ENCODE measurements around the gene DDX4. TPM values are rescaled to one million over a fixed set of nuclear protein-coding genes. Genes with fewer than 3 reads are reported as not detected.
"Not testable (repeated sequence)": the region's sequence is repeated elsewhere in the genome, so short reads cannot be mapped to it uniquely, and the experiment has no call there.

Gene DDX4
- polyA plus RNA-seq, 1 experiment = not detected

GRCh38 chr5:55714339-55714738 is 23.5 kb upstream of the DDX4 start:
- ChIA-PET POLR2A (no interaction called here), CTCF (interaction anchor here (0.7 kb wide), 1 partner anchor 135 kb away, joined by 3 read pairs; no protein-coding TSS in a partner anchor)
- Histone ChIP-seq H3K4me3 (ENCODE audit: low read depth, low read length) (no peak overlapping the region), H3K27me3 (ENCODE audit: control insufficient read depth, insufficient read depth, low read length) (no peaks in the 10 kb centered on the region), H3K36me3 (ENCODE audit: control insufficient read depth, insufficient read depth, low read length) (no peaks in the 10 kb centered on the region)
- DNase-seq (ENCODE audit: low read depth) = no peak
- TF ChIP-seq, protein P1, sequence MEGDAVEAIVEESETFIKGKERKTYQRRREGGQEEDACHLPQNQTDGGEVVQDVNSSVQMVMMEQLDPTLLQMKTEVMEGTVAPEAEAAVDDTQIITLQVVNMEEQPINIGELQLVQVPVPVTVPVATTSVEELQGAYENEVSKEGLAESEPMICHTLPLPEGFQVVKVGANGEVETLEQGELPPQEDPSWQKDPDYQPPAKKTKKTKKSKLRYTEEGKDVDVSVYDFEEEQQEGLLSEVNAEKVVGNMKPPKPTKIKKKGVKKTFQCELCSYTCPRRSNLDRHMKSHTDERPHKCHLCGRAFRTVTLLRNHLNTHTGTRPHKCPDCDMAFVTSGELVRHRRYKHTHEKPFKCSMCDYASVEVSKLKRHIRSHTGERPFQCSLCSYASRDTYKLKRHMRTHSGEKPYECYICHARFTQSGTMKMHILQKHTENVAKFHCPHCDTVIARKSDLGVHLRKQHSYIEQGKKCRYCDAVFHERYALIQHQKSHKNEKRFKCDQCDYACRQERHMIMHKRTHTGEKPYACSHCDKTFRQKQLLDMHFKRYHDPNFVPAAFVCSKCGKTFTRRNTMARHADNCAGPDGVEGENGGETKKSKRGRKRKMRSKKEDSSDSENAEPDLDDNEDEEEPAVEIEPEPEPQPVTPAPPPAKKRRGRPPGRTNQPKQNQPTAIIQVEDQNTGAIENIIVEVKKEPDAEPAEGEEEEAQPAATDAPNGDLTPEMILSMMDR (IDR thresholded peaks at IDR 0.05; ENCODE audit: insufficient read depth, low read depth, low read length) = no peak

- Histone ChIP-seq H3K4me3 (ENCODE audit: low read depth, low read length) (no peak overlapping the region), H3K27me3 (ENCODE audit: control insufficient read depth, insufficient read depth, low read length) (no peaks in the 10 kb centered on the region), H3K36me3 (ENCODE audit: control insufficient read depth, insufficient read depth, low read length) (no peaks in the 10 kb centered on the region)
- no peak for DNase-seq (ENCODE audit: low read depth)
- ChIA-PET POLR2A (no interaction called here), CTCF (interaction anchor here (0.7 kb wide), 1 partner anchor 135 kb away, joined by 3 read pairs; no protein-coding TSS in a partner anchor)
- TF ChIP-seq, protein P1 (IDR thresholded peaks at IDR 0.05; ENCODE audit: insufficient read depth, low read depth, low read length) = no peak
Measured at GRCh38 chr5:55714749-55715148, 23.1 kb upstream of the DDX4 start.

GRCh38 chr5:55715519-55716078 is 22.3 kb upstream of the DDX4 start:
- ChIA-PET CTCF (no interaction called here), POLR2A (no interaction called here)
- H3K4me3 ChIP-seq (ENCODE audit: low read depth, low read length) = no peak overlapping the region
- H3K36me3 ChIP-seq (ENCODE audit: control insufficient read depth, insufficient read depth, low read length) = no peaks in the 10 kb centered on the region
- H3K27me3 ChIP-seq (ENCODE audit: control insufficient read depth, insufficient read depth, low read length) = no peaks in the 10 kb centered on the region
- TF ChIP-seq, protein P1 (IDR thresholded peaks at IDR 0.05; ENCODE audit: insufficient read depth, low read depth, low read length) = no peak
- no peak for DNase-seq (ENCODE audit: low read depth)

GRCh38 chr5:55719026-55719425 is 18.8 kb upstream of the DDX4 start:
- CTCF ChIA-PET; H3K27me3 ChIP-seq (ENCODE audit: control insufficient read depth, insufficient read depth, low read length); H3K36me3 ChIP-seq (ENCODE audit: control insufficient read depth, insufficient read depth, low read length); H3K4me3 ChIP-seq (ENCODE audit: low read depth, low read length); DNase-seq (ENCODE audit: low read depth); POLR2A ChIA-PET: not testable (repeated sequence)

DNA sequence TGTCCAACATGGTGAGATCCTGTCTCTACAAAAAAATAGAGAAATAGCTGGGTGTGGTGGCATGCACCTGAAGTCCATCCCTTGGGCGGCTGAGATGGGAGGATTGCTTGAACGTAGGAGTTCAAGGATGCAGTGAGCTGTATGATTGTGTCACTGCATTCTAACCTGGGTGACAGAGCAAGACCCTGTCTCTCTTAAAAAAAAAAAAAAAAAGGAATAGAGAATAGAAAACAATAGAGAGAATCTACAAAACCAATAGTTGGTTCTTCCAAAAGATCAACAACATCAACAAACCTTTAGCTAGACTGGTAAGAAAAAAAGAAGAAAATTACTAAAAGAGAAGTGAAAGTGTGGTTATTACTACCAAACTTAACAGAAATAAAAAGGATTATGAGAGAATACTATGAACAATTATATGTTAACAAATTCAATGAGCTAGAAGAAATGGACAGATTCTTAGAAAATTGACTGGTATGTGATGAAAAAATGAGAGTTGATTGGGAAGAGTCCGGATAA is 17.6 kb upstream of the DDX4 start:
- Histone ChIP-seq H3K4me3 (ENCODE audit: low read depth, low read length) (no peak overlapping the region), H3K27me3 (ENCODE audit: control insufficient read depth, insufficient read depth, low read length) (no peaks in the 10 kb centered on the region; the same call in 1 of the 2 replicates), H3K36me3 (ENCODE audit: control insufficient read depth, insufficient read depth, low read length) (no peaks in the 10 kb centered on the region)
- POLR2A ChIA-PET = no interaction called here
- TF ChIP-seq, protein P1 (IDR thresholded peaks at IDR 0.05; ENCODE audit: insufficient read depth, low read depth, low read length) = no peak
- CTCF ChIA-PET = interaction anchor here (0.6 kb wide), 1 partner anchor 354 kb away, joined by 3 read pairs; no protein-coding TSS in a partner anchor
- DNase-seq (ENCODE audit: low read depth) = no peak

DNA sequence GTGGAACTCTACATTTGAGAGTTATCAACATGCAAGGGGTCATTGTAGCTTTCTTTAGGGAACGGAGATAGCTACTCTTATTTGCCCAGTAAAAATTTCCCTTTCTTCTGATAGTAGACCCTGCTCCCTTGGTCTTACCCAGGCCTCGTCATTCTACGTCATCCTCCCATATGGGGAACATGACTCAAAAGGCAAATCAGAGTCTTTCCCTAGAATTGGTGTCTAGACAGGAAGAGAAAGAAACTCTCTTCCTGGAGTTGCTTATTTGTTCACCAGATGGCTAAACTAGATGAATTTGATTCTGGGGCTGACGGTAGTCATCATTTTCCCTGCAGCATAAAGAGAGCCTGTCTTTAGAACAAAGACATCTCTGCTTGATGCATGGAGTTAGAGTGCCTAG is 13.6 kb upstream of the DDX4 start:
- DNase-seq (ENCODE audit: low read depth) = no peak
- Histone ChIP-seq H3K4me3 (ENCODE audit: low read depth, low read length) (no peak overlapping the region), H3K27me3 (ENCODE audit: control insufficient read depth, insufficient read depth, low read length) (peaks cover 2% of the 10 kb centered on the region), H3K36me3 (ENCODE audit: control insufficient read depth, insufficient read depth, low read length) (no peaks in the 10 kb centered on the region)
- ChIA-PET CTCF (no interaction called here), POLR2A (no interaction called here)
- TF ChIP-seq, protein P1 (IDR thresholded peaks at IDR 0.05; ENCODE audit: insufficient read depth, low read depth, low read length) = no peak

Measured in BJ (cell line).